Endothelial cell of umbilical vein (primary cell): ENCODE results near the gene HCN2. TPM values are rescaled to one million over a fixed set of nuclear protein-coding genes. Genes with fewer than 3 reads are reported as not detected.

Experiments used
- BruUV-seq: library from RNA; stranded (reverse); fragments of 400-500 nt; replicated peaks from 2 replicates; lab custom pipeline; 2021; lab: Mats Ljungman, UMichigan
- CTCF ChIA-PET: fragments of 300-600, 350-600 bp; sonication (Branson Sonifier 250); formaldehyde crosslinking; loops from one replicate; lab custom pipeline; 2021; ENCODE audit warnings: antibody characterized with exemption, inconsistent platforms; lab: Charles Lee
- POLR2A ChIA-PET: fragments of 300-600, 350-600 bp; sonication (Branson Sonifier 250); formaldehyde crosslinking; loops from one replicate; lab custom pipeline; 2021; ENCODE audit warnings: antibody characterized with exemption, inconsistent platforms; lab: Charles Lee
- DNase-seq: peaks from one replicate; pipeline ENCODE4 v3.0.0-alpha.2; 2011; ENCODE audit warnings: low read depth, low spot score
- FAIRE-seq: peaks from 2 replicates; lab custom pipeline; 2011; peaks lifted over from hg19 to GRCh38; lab: Jason Lieb, UNC
- H2AFZ ChIP-seq: 2 replicates; pipeline ENCODE4 v1.6.0; 2012; ENCODE audit warnings: low read depth, low read length, control low read depth, inconsistent platforms
- H3K27ac ChIP-seq: 2 replicates; pipeline ENCODE4 v1.5.1; 2011; ENCODE audit warnings: low read depth, mild to moderate bottlenecking, control low read depth, low read length, moderate library complexity; ENCODE audit not compliant: insufficient read depth
- H3K27me3 ChIP-seq, 2 experiments: 2 replicates each; pipeline versions ENCODE4 v1.6.0 to v1.6.1; 2011; ENCODE audit warnings: low read length in 2 of 2, mixed read lengths in 1 of 2; ENCODE audit not compliant: control insufficient read depth in 2 of 2, insufficient read depth in 2 of 2
- H3K36me3 ChIP-seq, 2 experiments: 2 replicates in 1 of 2; 3 replicates in 1 of 2; pipeline ENCODE4 v1.5.1; 2011; ENCODE audit warnings: low read length in 2 of 2, mild to moderate bottlenecking in 1 of 2, moderate library complexity in 1 of 2; ENCODE audit not compliant: control insufficient read depth in 2 of 2, insufficient read depth in 2 of 2; ENCODE audit errors: extremely low read depth in 1 of 2
- H3K4me1 ChIP-seq: 3 replicates; pipeline ENCODE4 v1.5.1; 2011; ENCODE audit warnings: mild to moderate bottlenecking, low read length; ENCODE audit not compliant: control insufficient read depth, insufficient read depth; ENCODE audit errors: extremely low read depth
- H3K4me2 ChIP-seq: 2 replicates; pipeline ENCODE4 v1.6.1; 2011; ENCODE audit warnings: low read length, control low read depth, mixed read lengths; ENCODE audit not compliant: insufficient read depth
- H3K4me3 ChIP-seq, 3 experiments: fragments of 200-600 bp in 1 of 3; sonication (generic), shearing (Covaris generic) in 1 of 3; replicated peaks in 1 of 3; 2 replicates each; pipeline ENCODE4 v1.5.1; 2011 to 2016; ENCODE audit warnings: control low read depth in 3 of 3, low read length in 3 of 3, mild to moderate bottlenecking in 2 of 3, inconsistent platforms in 1 of 3, low read depth in 1 of 3, moderate library complexity in 1 of 3; ENCODE audit not compliant: insufficient read depth in 1 of 3
- H3K79me2 ChIP-seq: 2 replicates; pipeline ENCODE4 v1.6.0; 2012; ENCODE audit warnings: low read length, inconsistent platforms; ENCODE audit not compliant: control insufficient read depth, insufficient read depth
- H3K9ac ChIP-seq: replicated peaks from 2 replicates; pipeline ENCODE3; 2011; ENCODE audit warnings: low read length, control low read depth; ENCODE audit not compliant: insufficient read depth; ENCODE audit errors: extremely low read depth
- H3K9me1 ChIP-seq: replicated peaks from 3 replicates; pipeline ENCODE4 v1.6.0; 2011; ENCODE audit warnings: mild to moderate bottlenecking, low read length; ENCODE audit not compliant: control insufficient read depth, insufficient read depth; ENCODE audit errors: extremely low read depth
- H3K9me3 ChIP-seq: replicated peaks from 2 replicates; pipeline ENCODE4 v1.5.1; 2012; ENCODE audit warnings: low read length, inconsistent platforms; ENCODE audit not compliant: control insufficient read depth, insufficient read depth
- H4K20me1 ChIP-seq: replicated peaks from 2 replicates; pipeline ENCODE3; 2011; ENCODE audit warnings: mild to moderate bottlenecking, low read length; ENCODE audit not compliant: control insufficient read depth, insufficient read depth; ENCODE audit errors: extremely low read depth
- CTCF ChIP-seq, 2 donors: IDR thresholded peaks; 1 replicate in 1 of 2; 2 replicates in 1 of 2; pipeline ENCODE4 v1.5.1; 2011; ENCODE audit warnings: low read length in 2 of 2, mild to moderate bottlenecking in 2 of 2, moderate library complexity in 2 of 2, control low read depth in 1 of 2, inconsistent platforms in 1 of 2, low read depth in 1 of 2; ENCODE audit not compliant: insufficient read depth in 1 of 2; ENCODE audit errors: extremely low read depth in 1 of 2
- EZH2 ChIP-seq: IDR thresholded peaks from 2 replicates; pipeline ENCODE4 v1.6.1; 2012; ENCODE audit warnings: borderline replicate concordance, low read depth, mild to moderate bottlenecking, moderate library complexity, low read length, inconsistent platforms; ENCODE audit not compliant: severe bottlenecking
- FOS ChIP-seq: IDR thresholded peaks from 2 replicates; pipeline ENCODE4 v1.6.1; 2011; ENCODE audit warnings: mild to moderate bottlenecking, low read length, moderate library complexity, borderline replicate concordance; ENCODE audit not compliant: insufficient read depth
- GATA2 ChIP-seq: IDR thresholded peaks from 2 replicates; pipeline ENCODE4 v1.7.0; 2011; ENCODE audit warnings: low read depth, mild to moderate bottlenecking, moderate library complexity, mixed read lengths, low read length; ENCODE audit not compliant: insufficient read length, insufficient read depth
- JUN ChIP-seq: IDR thresholded peaks from 2 replicates; pipeline ENCODE4 v1.6.1; 2011; ENCODE audit warnings: borderline replicate concordance, low read depth; ENCODE audit not compliant: insufficient read length, insufficient read depth
- MAX ChIP-seq: IDR thresholded peaks from 2 replicates; pipeline ENCODE4 v1.6.1; 2011; ENCODE audit not compliant: insufficient read depth, insufficient read length
- MYC ChIP-seq: IDR thresholded peaks from one replicate; pipeline ENCODE4 v1.6.1; 2011; ENCODE audit warnings: mild to moderate bottlenecking, low read depth, low read length
- POLR2A ChIP-seq: IDR thresholded peaks from 2 replicates; pipeline ENCODE4 v1.6.1; 2012; ENCODE audit warnings: low read depth, mild to moderate bottlenecking, control low read depth, low read length
- POLR2AphosphoS5 ChIP-seq: IDR thresholded peaks from 2 replicates; pipeline ENCODE4 v1.6.1; 2012; ENCODE audit warnings: low read depth, mild to moderate bottlenecking, control low read depth, low read length, moderate library complexity; ENCODE audit not compliant: insufficient read depth
- dilution Hi-C: fragments of 300-500 bp; cut with MboI; formaldehyde crosslinking; loops from one replicate; pipeline ENCODE4 v1.15.0; 2019; ENCODE audit warnings: low sequenced_read_pairs; ENCODE audit not compliant: extremely low pct_ligation_motif_present
- intact Hi-C: fragments of 100-400 bp; cut with micrococcal nuclease; formaldehyde crosslinking; loops from one replicate; pipeline ENCODE4 v1.10.0; 2022
- polyA plus RNA-seq, 4 experiments: library from polyadenylated mRNA; depleted of rRNA in 3 of 4; stranded (reverse) in 3 of 4; unstranded in 1 of 4; fragments of >200 nt; gene quantifications; 2 replicates each; pipeline versions ENCODE4 v1.2.1 to v1.2.3, GENCODE V29; 2011 to 2012; ENCODE audit warnings: missing spikeins in 1 of 4
- total RNA-seq: library from RNA; stranded (reverse); gene quantifications from 2 replicates; pipeline ENCODE4 v1.2.3, GENCODE V29; 2021

Gene HCN2
- total and polyA plus RNA-seq, 2 donors (not counting 3 experiments of a cell fraction or from before 2014, with no cell fraction given), result 0.18 to 0.53 TPM

- no peak overlapping the region for H3K4me3 ChIP-seq
- DNase-seq (no peak), FAIRE-seq (no peak)
- H4K20me1 ChIP-seq, result no peaks in the 10 kb centered on the region
- H2AFZ ChIP-seq, result no peak overlapping the region
- H3K27ac ChIP-seq, result peak overlapping the region; percentile 7
- no peak overlapping the region for H3K4me2 ChIP-seq
- no peak overlapping the region for H3K9ac ChIP-seq
- TF ChIP-seq FOS (no peak), CTCF (IDR thresholded peaks at IDR 0.05; ENCODE audit: extremely low read depth in 1 of 2, insufficient read depth in 1 of 2, low read depth in 1 of 2, low read length in 2 of 2) (no peak), POLR2A (no peak), JUN (no peak), MAX (no peak), MYC (no peak), GATA2 (no peak), POLR2AphosphoS5 (no peak), EZH2 (no peak)
- peaks cover 8% of the 10 kb centered on the region for H3K4me1 ChIP-seq
- no peaks in the 10 kb centered on the region for H3K9me1 ChIP-seq
- ChIA-PET POLR2A (no interaction called here), CTCF (interaction anchor here (0.6 to 1.6 kb wide), 2 partner anchors 23 to 25 kb away, joined by 3 to 6 read pairs; no protein-coding TSS in a partner anchor)
- H3K27me3 ChIP-seq, result no peaks in the 10 kb centered on the region
- dilution Hi-C loops, result no loop called here
- H3K9me3 ChIP-seq, result no peaks in the 10 kb centered on the region
- H3K79me2 ChIP-seq, result no peaks in the 10 kb centered on the region
- no TSS peak for BruUV-seq
- no peaks in the 10 kb centered on the region for H3K36me3 ChIP-seq
- intact Hi-C loops, result no loop called here
These were observed 19.3 kb downstream of the HCN2 start for GRCh38 chr19:609004-609346.
